Muscle of leg (tissue), 11 donors: ENCODE data around the gene TAF11L4. TPM values are rescaled to one million over a fixed set of nuclear protein-coding genes. Genes with fewer than 3 reads are reported as not detected.
"Not testable (repeated sequence)": the region's sequence is repeated elsewhere in the genome, so short reads cannot be mapped to it uniquely, and the experiment has no call there.

ENCODE experiments used
- DNase-seq: peaks from one replicate; pipeline ENCODE4 v3.0.0; 2013
- H3K27ac ChIP-seq: one replicate; pipeline ENCODE4 v1.5.1; 2013; ENCODE audit warnings: mild to moderate bottlenecking, low read length, control low read depth
- H3K27me3 ChIP-seq: one replicate; pipeline ENCODE4 v1.6.1; 2013; ENCODE audit warnings: low read length; ENCODE audit not compliant: control insufficient read depth, insufficient read depth
- H3K36me3 ChIP-seq: one replicate; pipeline ENCODE4 v1.6.1; 2013; ENCODE audit warnings: low read length; ENCODE audit not compliant: control insufficient read depth, insufficient read depth
- H3K4me1 ChIP-seq: one replicate; pipeline ENCODE4 v1.6.1; 2013; ENCODE audit warnings: low read length; ENCODE audit not compliant: control insufficient read depth, insufficient read depth
- H3K4me3 ChIP-seq: one replicate; pipeline ENCODE4 v1.5.1; 2013; ENCODE audit warnings: low read length, control low read depth
- H3K9me3 ChIP-seq: replicated peaks from 2 replicates; pipeline ENCODE4 v1.6.1; 2013; ENCODE audit warnings: low read depth, low read length; ENCODE audit not compliant: control insufficient read depth
- WGBS: methylation state at CpG from one replicate; pipeline ENCODE4 v1.1.5; 2013; ENCODE audit warnings: missing lambda C conversion rate; ENCODE audit not compliant: insufficient coverage; 5-methylcytosine and 5-hydroxymethylcytosine counted together
- polyA plus RNA-seq, 8 donors: library from polyadenylated mRNA; unstranded; fragments of 120-200 nt; gene quantifications; one replicate each; pipeline versions ENCODE4 v1.2.1 to v1.2.3, GENCODE V29; 2013; ENCODE audit warnings: inconsistent platforms in 1 of 8, low replicate concordance in 1 of 8; ENCODE audit not compliant: insufficient read length in 8 of 8, insufficient read depth in 1 of 8
- total RNA-seq: library from RNA; stranded (reverse); fragments of 120-200 nt; gene quantifications from one replicate; pipeline ENCODE4 v1.2.4, GENCODE V29; 2013

The TAF11L4 gene
- total and polyA plus RNA-seq, 9 donors: not detected

- 52% methylated on average over 2 of the region's 4 CpGs for WGBS
- no peaks in the 10 kb centered on the region for H3K36me3 ChIP-seq
- no peaks in the 10 kb centered on the region for H3K4me1 ChIP-seq
- H3K27me3 ChIP-seq: no peaks in the 10 kb centered on the region
- H3K9me3 ChIP-seq: no peaks in the 10 kb centered on the region
- no peak overlapping the region for H3K4me3 ChIP-seq
- H3K27ac ChIP-seq: no peak overlapping the region
- no peak for DNase-seq
Observed at GRCh38 chr5:17497446-17497845, 24.2 kb upstream of the TAF11L4 start.

- not testable (repeated sequence) for H3K9me3 ChIP-seq, H3K27me3 ChIP-seq, DNase-seq, H3K4me3 ChIP-seq, H3K36me3 ChIP-seq, H3K4me1 ChIP-seq, H3K27ac ChIP-seq
- 77% methylated on average over 3 of the region's 8 CpGs for WGBS
Observed at GRCh38 chr5:17497931-17498330, 23.7 kb upstream of the TAF11L4 start, which contains the start of gene TAF11L2. TSS of gene TAF11L2 (plus strand) at chr5:17498231.

DNA sequence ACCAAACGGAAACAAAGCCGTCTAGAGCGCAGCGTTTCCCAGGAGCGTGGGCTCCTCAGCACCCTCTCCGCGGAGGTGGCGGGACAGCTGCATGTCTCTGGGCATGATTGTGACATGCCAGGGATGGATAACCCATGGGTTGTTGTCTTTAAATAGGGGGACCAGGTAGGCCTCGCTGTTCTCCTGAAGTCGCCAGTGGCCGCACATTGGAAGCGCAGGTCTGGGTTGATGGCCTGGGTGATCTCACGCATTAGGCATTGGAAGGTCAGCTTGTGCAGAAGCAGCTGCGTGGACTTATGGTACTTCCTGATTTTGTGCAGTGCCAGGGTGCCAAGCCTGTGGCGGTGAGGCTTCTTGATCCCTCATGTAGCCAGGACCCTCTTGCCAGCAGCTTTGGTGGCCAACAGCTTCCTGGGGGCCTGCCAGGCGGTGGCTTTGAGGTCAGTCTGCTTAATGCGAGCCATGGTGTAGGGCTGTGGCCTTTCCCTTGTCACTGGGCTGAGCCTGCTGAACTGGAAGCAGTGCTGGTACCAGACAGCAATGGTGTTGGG, 9.8 kb upstream of the TAF11L4 start:
- Histone ChIP-seq H3K9me3 (no peaks in the 10 kb centered on the region), H3K27me3 (no peaks in the 10 kb centered on the region), H3K4me3 (no peak overlapping the region), H3K36me3 (no peaks in the 10 kb centered on the region), H3K4me1 (no peaks in the 10 kb centered on the region), H3K27ac (no peak overlapping the region)
- no peak for DNase-seq
- 97% methylated on average over 16 of the region's 17 CpGs for WGBS

DNA sequence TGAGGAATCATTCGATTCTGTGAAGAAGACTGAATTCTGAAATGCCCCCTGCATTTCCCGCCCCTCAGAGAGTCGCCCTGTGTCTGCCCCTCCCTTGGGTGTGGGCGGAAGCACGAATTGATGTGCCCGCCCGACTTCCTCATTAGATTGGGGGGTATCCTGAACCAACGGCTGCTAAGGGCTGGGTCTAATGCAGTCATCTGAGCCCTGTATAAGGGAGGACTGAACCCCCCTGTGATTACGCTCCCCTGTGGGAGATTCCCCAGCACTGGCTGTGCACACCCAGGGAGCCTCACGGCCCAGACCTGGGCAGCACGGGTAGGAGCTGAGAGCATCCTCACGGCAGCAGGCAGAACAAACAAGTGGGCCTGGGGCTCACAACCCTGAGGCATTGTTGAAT, 4.1 kb upstream of the TAF11L4 start:
- not testable (repeated sequence) for H3K27me3 ChIP-seq, H3K9me3 ChIP-seq, H3K4me3 ChIP-seq, H3K27ac ChIP-seq, H3K4me1 ChIP-seq, H3K36me3 ChIP-seq, DNase-seq
- WGBS: 73% methylated on average over 1 of the region's 12 CpGs

- H3K36me3 ChIP-seq, H3K27me3 ChIP-seq, H3K27ac ChIP-seq, H3K9me3 ChIP-seq, H3K4me3 ChIP-seq, H3K4me1 ChIP-seq, DNase-seq: not testable (repeated sequence)
- no CpG with 5 or more reads among the region's 15 CpGs for WGBS
Observed at GRCh38 chr5:17518067-17518466, 3.5 kb upstream of the TAF11L4 start, which contains the start of gene TAF11L3. TSS of gene TAF11L3 (plus strand) at chr5:17518367.

GRCh38 chr5:17519508-17519907, 2.1 kb upstream of the TAF11L4 start:
- not testable (repeated sequence) for H3K4me3 ChIP-seq, H3K27ac ChIP-seq, H3K27me3 ChIP-seq, H3K9me3 ChIP-seq, H3K36me3 ChIP-seq, H3K4me1 ChIP-seq, DNase-seq
- WGBS: 89% methylated on average over 7 of the region's 14 CpGs

GRCh38 chr5:17524935-17525334, 3.3 kb downstream of the TAF11L4 start, which contains the start of gene TAF11L5:
TSS of gene TAF11L5 (plus strand) at chr5:17525235.
- DNase-seq, H3K4me1 ChIP-seq, H3K9me3 ChIP-seq, H3K4me3 ChIP-seq, H3K36me3 ChIP-seq, H3K27me3 ChIP-seq, H3K27ac ChIP-seq: not testable (repeated sequence)
- WGBS: no CpG with 5 or more reads among the region's 15 CpGs

GRCh38 chr5:17526504-17526903, 4.9 kb downstream of the TAF11L4 start:
- H3K27ac ChIP-seq, H3K4me3 ChIP-seq, H3K9me3 ChIP-seq, H3K36me3 ChIP-seq, H3K27me3 ChIP-seq, H3K4me1 ChIP-seq: not testable (repeated sequence)
- WGBS: 92% methylated on average over 5 of the region's 17 CpGs
- peak; percentile 9 for DNase-seq

- not testable (repeated sequence) for H3K4me3 ChIP-seq, DNase-seq, H3K27ac ChIP-seq, H3K27me3 ChIP-seq, H3K9me3 ChIP-seq, H3K4me1 ChIP-seq, H3K36me3 ChIP-seq
- WGBS: no CpG with 5 or more reads among the region's 15 CpGs
Observed at GRCh38 chr5:17528369-17528768, 6.8 kb downstream of the TAF11L4 start, which contains the start of gene TAF11L6. TSS of gene TAF11L6 (plus strand) at chr5:17528669.
